Measurements from ENCODE around the gene C4orf50. TPM values are rescaled to one million over a fixed set of nuclear protein-coding genes. Genes with fewer than 3 reads are reported as not detected.

Gene C4orf50
- total and polyA plus RNA-seq, 2 donors (not counting 1 experiment from before 2014, with no cell fraction given), result 0.02 TPM; not detected in 1

DNA sequence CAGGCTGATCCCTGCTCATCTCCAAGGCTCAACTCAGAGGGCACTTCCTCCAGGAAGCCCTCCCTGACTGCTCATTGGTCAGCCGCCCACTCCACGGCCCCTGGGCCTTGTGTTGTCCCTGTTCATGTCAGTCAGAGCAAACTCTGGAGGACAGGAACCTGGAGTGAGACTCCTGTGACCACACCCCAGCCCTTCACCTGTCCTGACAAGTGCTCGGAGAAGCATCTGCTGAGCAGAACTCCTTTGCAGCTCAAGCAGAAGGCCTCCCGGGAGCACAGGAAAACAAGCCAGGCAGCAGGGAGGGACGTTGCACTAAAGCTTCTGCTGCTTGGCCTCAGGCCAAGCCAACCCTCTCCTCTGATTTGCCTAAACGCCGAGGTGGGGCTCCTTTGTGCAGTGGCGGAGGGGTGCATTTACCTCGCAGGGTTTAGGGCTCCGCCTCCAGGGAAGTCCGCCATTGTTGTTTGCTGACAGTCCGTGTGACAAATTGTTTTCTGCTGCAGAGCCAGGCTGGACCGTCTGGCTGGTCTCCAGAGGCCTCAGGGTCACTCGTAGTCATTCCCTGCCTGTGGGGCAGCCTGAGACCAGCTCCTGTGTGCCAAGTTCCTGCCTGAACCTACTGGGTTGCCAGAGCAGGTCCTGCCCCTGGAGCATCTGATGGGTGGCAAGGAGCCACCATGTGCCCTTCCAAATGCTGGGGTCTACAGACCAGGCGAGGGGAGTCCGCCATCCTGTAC, 61.8 kb downstream of the C4orf50 start:
- H3K9ac ChIP-seq (ENCODE audit: low read length), result no peak overlapping the region
- ATAC-seq (ENCODE audit: low read depth) (no peak), DNase-seq (no peak)
- intact Hi-C loops (cut with micrococcal nuclease), result no loop called here
- no peak overlapping the region for H3K27ac ChIP-seq (ENCODE audit: low read length in 2 of 2)
- ChIA-PET POLR2A (no interaction called here), CTCF (no interaction called here)
- H3K27me3 ChIP-seq (replicated peaks in 1 of 4; ENCODE audit: control extremely low read depth in 1 of 4, control insufficient read depth in 3 of 4, insufficient read depth in 4 of 4, low read length in 3 of 4), result peaks cover 0 to 2% (median 0%) of the 10 kb centered on the region in 4 experiments
- peaks cover 4% of the 10 kb centered on the region for H3K27me3 Mint-ChIP-seq
- H3K36me3 ChIP-seq (replicated peaks in 1 of 2; ENCODE audit: control extremely low read depth in 1 of 2, control insufficient read depth in 1 of 2, extremely low read depth in 1 of 2, insufficient read depth in 2 of 2, low read length in 1 of 2), result no peaks in the 10 kb centered on the region
- H3K27ac Mint-ChIP-seq, result no peak overlapping the region
- H3K4me3 ChIP-seq (ENCODE audit: control extremely low read depth in 1 of 5, extremely low read depth in 1 of 5, insufficient read depth in 1 of 5, low read depth in 2 of 5, low read length in 4 of 5), result no peak overlapping the region
- WGBS (ENCODE audit: insufficient coverage), result 31% methylated on average over 16 of the region's 16 CpGs
- no peak overlapping the region for H3K4me2 ChIP-seq (replicated peaks; ENCODE audit: low read depth, low read length, poor library complexity, severe bottlenecking)
- H3K79me2 ChIP-seq (ENCODE audit: control insufficient read depth, insufficient read depth, low read length), result no peaks in the 10 kb centered on the region
- H4K20me1 ChIP-seq (ENCODE audit: control insufficient read depth, insufficient read depth, low read length, poor library complexity, severe bottlenecking), result no peaks in the 10 kb centered on the region
- peaks cover 0 to 3% of the 10 kb centered on the region in 2 donors for H3K4me1 ChIP-seq (ENCODE audit: control insufficient read depth in 2 of 2, insufficient read depth in 2 of 2, low read length in 2 of 2)
- peaks cover 0 to 30% (median 0%) of the 10 kb centered on the region in 3 donors for H3K9me3 ChIP-seq (ENCODE audit: control extremely low read depth in 1 of 3, control insufficient read depth in 2 of 3, insufficient read depth in 1 of 3, low read length in 2 of 3)
- H3K9me3 Mint-ChIP-seq (ENCODE audit: insufficient read depth), result no peaks in the 10 kb centered on the region
- peaks cover 4% of the 10 kb centered on the region for H3K4me1 Mint-ChIP-seq
- TF ChIP-seq EZH2 (IDR thresholded peaks at IDR 0.05; ENCODE audit: borderline replicate concordance, insufficient read depth, low read depth, low read length, poor library complexity, severe bottlenecking), result no peak
- TF ChIP-seq, protein P1, sequence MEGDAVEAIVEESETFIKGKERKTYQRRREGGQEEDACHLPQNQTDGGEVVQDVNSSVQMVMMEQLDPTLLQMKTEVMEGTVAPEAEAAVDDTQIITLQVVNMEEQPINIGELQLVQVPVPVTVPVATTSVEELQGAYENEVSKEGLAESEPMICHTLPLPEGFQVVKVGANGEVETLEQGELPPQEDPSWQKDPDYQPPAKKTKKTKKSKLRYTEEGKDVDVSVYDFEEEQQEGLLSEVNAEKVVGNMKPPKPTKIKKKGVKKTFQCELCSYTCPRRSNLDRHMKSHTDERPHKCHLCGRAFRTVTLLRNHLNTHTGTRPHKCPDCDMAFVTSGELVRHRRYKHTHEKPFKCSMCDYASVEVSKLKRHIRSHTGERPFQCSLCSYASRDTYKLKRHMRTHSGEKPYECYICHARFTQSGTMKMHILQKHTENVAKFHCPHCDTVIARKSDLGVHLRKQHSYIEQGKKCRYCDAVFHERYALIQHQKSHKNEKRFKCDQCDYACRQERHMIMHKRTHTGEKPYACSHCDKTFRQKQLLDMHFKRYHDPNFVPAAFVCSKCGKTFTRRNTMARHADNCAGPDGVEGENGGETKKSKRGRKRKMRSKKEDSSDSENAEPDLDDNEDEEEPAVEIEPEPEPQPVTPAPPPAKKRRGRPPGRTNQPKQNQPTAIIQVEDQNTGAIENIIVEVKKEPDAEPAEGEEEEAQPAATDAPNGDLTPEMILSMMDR (IDR thresholded peaks at IDR 0.05), result no peak
- no peak overlapping the region for H2AFZ ChIP-seq (ENCODE audit: insufficient read depth, low read depth, low read length, poor library complexity, severe bottlenecking)
- no peak overlapping the region for H3K4me3 Mint-ChIP-seq

DNA sequence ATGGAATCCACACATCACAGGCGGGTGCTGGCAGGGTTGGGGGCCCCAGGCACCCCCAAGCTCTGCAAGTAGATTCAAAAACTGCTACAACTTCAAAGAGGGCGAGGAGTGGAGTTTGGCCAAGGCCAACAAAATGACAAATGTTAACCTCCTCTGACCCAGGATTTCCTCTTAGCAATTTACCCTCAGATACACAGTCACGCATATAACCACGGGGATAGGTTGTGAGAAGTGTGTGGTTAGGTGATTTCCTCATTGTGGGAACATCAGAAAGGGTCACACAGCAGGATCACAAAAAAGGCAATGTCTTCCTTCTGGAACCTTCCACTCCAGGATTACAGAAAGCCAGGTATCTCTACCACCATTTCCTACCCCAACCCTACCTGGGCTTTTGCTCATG, 62.4 kb downstream of the C4orf50 start:
- TF ChIP-seq, protein P1 (IDR thresholded peaks at IDR 0.05), result no peak
- TF ChIP-seq EZH2 (IDR thresholded peaks at IDR 0.05; ENCODE audit: borderline replicate concordance, insufficient read depth, low read depth, low read length, poor library complexity, severe bottlenecking), result no peak
- Histone ChIP-seq H3K36me3 (replicated peaks in 1 of 2; ENCODE audit: control extremely low read depth in 1 of 2, control insufficient read depth in 1 of 2, extremely low read depth in 1 of 2, insufficient read depth in 2 of 2, low read length in 1 of 2) (no peaks in the 10 kb centered on the region), H4K20me1 (ENCODE audit: control insufficient read depth, insufficient read depth, low read length, poor library complexity, severe bottlenecking) (no peaks in the 10 kb centered on the region), H3K9ac (ENCODE audit: low read length) (no peak overlapping the region), H3K9me3 (ENCODE audit: control extremely low read depth in 1 of 3, control insufficient read depth in 2 of 3, insufficient read depth in 1 of 3, low read length in 2 of 3) (peaks cover 0 to 30% (median 0%) of the 10 kb centered on the region in 3 donors), H3K27ac (ENCODE audit: low read length in 2 of 2) (no peak overlapping the region), H2AFZ (ENCODE audit: insufficient read depth, low read depth, low read length, poor library complexity, severe bottlenecking) (no peak overlapping the region), H3K4me1 (ENCODE audit: control insufficient read depth in 2 of 2, insufficient read depth in 2 of 2, low read length in 2 of 2) (peaks cover 0 to 3% of the 10 kb centered on the region in 2 donors), H3K27me3 (replicated peaks in 1 of 4; ENCODE audit: control extremely low read depth in 1 of 4, control insufficient read depth in 3 of 4, insufficient read depth in 4 of 4, low read length in 3 of 4) (peaks cover 0 to 2% (median 0%) of the 10 kb centered on the region in 4 experiments), H3K4me2 (replicated peaks; ENCODE audit: low read depth, low read length, poor library complexity, severe bottlenecking) (no peak overlapping the region), H3K79me2 (ENCODE audit: control insufficient read depth, insufficient read depth, low read length) (no peaks in the 10 kb centered on the region), H3K4me3 (ENCODE audit: control extremely low read depth in 1 of 5, extremely low read depth in 1 of 5, insufficient read depth in 1 of 5, low read depth in 2 of 5, low read length in 4 of 5) (no peak overlapping the region)
- 100% methylated on average over 1 of the region's 4 CpGs for WGBS (ENCODE audit: insufficient coverage)
- intact Hi-C loops (cut with micrococcal nuclease), result no loop called here
- H3K27me3 Mint-ChIP-seq, result peaks cover 7% of the 10 kb centered on the region
- CTCF ChIA-PET, result no interaction called here
- H3K4me1 Mint-ChIP-seq, result peaks cover 4% of the 10 kb centered on the region
- no peak for ATAC-seq (ENCODE audit: low read depth)
- H3K4me3 Mint-ChIP-seq, result no peak overlapping the region
- H3K27ac Mint-ChIP-seq, result no peak overlapping the region
- no peaks in the 10 kb centered on the region for H3K9me3 Mint-ChIP-seq (ENCODE audit: insufficient read depth)
- POLR2A ChIA-PET, result no interaction called here
- DNase-seq, result no peak
